Thymus (tissue), 11 donors: Measurements from ENCODE around the gene MAP4K5. TPM values are rescaled to one million over a fixed set of nuclear protein-coding genes. Genes with fewer than 3 reads are reported as not detected.

Source experiments
- DNase-seq, 9 donors: peaks; one replicate each; pipeline ENCODE4 v3.0.0-alpha.2; 2013; ENCODE audit warnings: low spot score in 9 of 9, low read depth in 6 of 9, missing footprints in 1 of 9
- H3K27ac ChIP-seq, 2 donors: one replicate each; pipeline ENCODE4 v1.5.1; 2013; ENCODE audit warnings: control low read depth in 1 of 2, low read depth in 1 of 2, low read length in 1 of 2, mild to moderate bottlenecking in 1 of 2, moderate library complexity in 1 of 2
- H3K27me3 ChIP-seq, 2 donors: one replicate each; pipeline ENCODE4 v1.5.1; 2013; ENCODE audit warnings: low read length in 1 of 2; ENCODE audit not compliant: control insufficient read depth in 2 of 2, insufficient read depth in 1 of 2
- H3K36me3 ChIP-seq, 2 donors: one replicate each; pipeline ENCODE4 v1.5.1; 2013; ENCODE audit warnings: low read length in 1 of 2, mild to moderate bottlenecking in 1 of 2, moderate library complexity in 1 of 2; ENCODE audit not compliant: control insufficient read depth in 2 of 2, insufficient read depth in 2 of 2
- H3K4me1 ChIP-seq, 2 donors: one replicate each; pipeline ENCODE4 v1.5.1; 2013; ENCODE audit warnings: low read length in 2 of 2; ENCODE audit not compliant: control insufficient read depth in 2 of 2, insufficient read depth in 2 of 2
- H3K4me3 ChIP-seq, 2 donors: one replicate each; pipeline ENCODE4 v1.5.1; 2013; ENCODE audit warnings: low read length in 2 of 2, control low read depth in 1 of 2, mild to moderate bottlenecking in 1 of 2
- H3K9me3 ChIP-seq, 2 donors: one replicate each; pipeline ENCODE4 v1.5.1; 2013; ENCODE audit warnings: low read length in 1 of 2, mild to moderate bottlenecking in 1 of 2; ENCODE audit not compliant: control insufficient read depth in 2 of 2, insufficient read depth in 1 of 2
- WGBS: extraction: QIAGEN DNeasy Blood & Tissue Kit; methylation state at CpG from one replicate; pipeline ENCODE4 v1.1.7; 2013; 5-methylcytosine and 5-hydroxymethylcytosine counted together
- polyA plus RNA-seq: library from polyadenylated mRNA; stranded (reverse); fragments of 200-250 nt; gene quantifications from one replicate; pipeline ENCODE4 v1.2.3, GENCODE V29; 2013
- total RNA-seq: library from RNA; stranded (reverse); fragments of 120-200 nt; gene quantifications from one replicate; pipeline ENCODE4 v1.2.4, GENCODE V29; 2013
- donor health status: healthy.

Gene MAP4K5
- total and polyA plus RNA-seq, 2 donors = 20.8 to 22.9 TPM

DNA sequence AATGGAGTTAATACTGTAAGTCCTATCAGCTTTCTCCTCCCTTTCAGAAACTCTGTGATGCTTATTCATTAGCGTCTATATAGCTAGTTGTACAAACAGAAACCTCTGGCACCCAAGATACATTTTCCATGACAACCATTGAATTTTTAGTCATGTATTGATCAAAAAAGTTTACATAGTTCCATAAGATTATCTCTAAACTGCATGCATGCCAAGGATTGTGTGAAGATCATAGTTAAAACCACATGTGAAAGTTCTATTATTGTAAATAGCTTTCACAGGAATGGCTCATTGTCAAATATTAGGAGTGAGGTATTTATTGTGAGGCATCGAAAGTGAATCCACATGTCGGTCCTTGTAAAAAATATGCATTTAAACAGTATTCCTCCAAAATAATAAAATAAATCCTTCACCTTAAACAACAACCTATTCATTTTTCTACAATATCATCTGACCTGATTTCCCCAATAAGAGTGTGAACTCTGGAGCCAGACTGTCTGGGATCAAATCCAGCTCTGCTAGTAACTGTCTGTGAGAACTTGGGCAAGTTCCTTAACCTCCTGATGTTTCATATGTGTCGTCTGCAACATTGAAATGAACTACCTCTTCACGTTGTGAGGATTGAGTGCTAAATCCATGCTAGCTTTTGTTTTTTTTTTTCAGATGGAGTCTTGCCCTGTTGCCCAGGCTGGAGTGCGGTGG lies 125.1 kb downstream of the MAP4K5 start:
- H3K4me1 ChIP-seq = peaks cover 0 to 3% of the 10 kb centered on the region in 2 donors
- no peak overlapping the region for H3K4me3 ChIP-seq
- 97% methylated on average over 6 of the region's 6 CpGs for WGBS
- no peaks in the 10 kb centered on the region for H3K27me3 ChIP-seq
- no peaks in the 10 kb centered on the region for H3K9me3 ChIP-seq
- H3K27ac ChIP-seq = no peak overlapping the region
- no peak for DNase-seq
- no peaks in the 10 kb centered on the region for H3K36me3 ChIP-seq

GRCh38 chr14:50403419-50403818 lies 128.9 kb downstream of the MAP4K5 start:
- no peaks in the 10 kb centered on the region for H3K9me3 ChIP-seq
- peaks cover 0 to 3% of the 10 kb centered on the region in 2 donors for H3K4me1 ChIP-seq
- H3K27ac ChIP-seq = no peak overlapping the region
- no peaks in the 10 kb centered on the region for H3K27me3 ChIP-seq
- no peak for DNase-seq
- no peaks in the 10 kb centered on the region for H3K36me3 ChIP-seq
- H3K4me3 ChIP-seq = no peak overlapping the region

DNA sequence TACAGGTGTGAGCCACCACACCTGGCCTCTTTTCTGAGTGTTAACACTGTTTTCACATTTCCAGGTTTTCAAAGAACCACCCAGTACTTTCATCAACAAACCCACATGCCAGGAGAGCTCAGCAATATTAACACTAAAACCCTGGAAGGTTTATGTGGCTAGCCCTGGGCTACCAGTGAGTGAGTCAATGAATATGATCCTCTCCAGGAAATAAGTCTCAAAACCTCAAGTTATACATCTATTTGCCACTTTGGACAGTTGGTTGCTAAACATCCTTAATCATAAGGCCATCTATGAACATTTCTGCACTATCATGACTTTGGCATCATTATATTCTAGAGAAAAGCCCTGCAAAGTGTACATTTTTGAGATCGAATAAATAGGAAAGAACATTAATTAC lies 129.4 kb downstream of the MAP4K5 start:
- H3K4me3 ChIP-seq = no peak overlapping the region
- peaks cover 0 to 3% of the 10 kb centered on the region in 2 donors for H3K4me1 ChIP-seq
- no peaks in the 10 kb centered on the region for H3K9me3 ChIP-seq
- no peaks in the 10 kb centered on the region for H3K36me3 ChIP-seq
- H3K27ac ChIP-seq = no peak overlapping the region
- no peak for DNase-seq
- H3K27me3 ChIP-seq = no peaks in the 10 kb centered on the region
- 82% methylated on average over 1 of the region's 1 CpG for WGBS

GRCh38 chr14:50400461-50400860 lies 131.9 kb downstream of the MAP4K5 start:
- no peak overlapping the region for H3K27ac ChIP-seq
- H3K27me3 ChIP-seq = peaks cover 0 to 12% of the 10 kb centered on the region in 2 donors
- H3K36me3 ChIP-seq = no peaks in the 10 kb centered on the region
- 100% methylated on average over 2 of the region's 2 CpGs for WGBS
- H3K4me1 ChIP-seq = peaks cover 0 to 7% of the 10 kb centered on the region in 2 donors
- H3K9me3 ChIP-seq = no peaks in the 10 kb centered on the region
- DNase-seq = no peak
- H3K4me3 ChIP-seq = no peak overlapping the region

- H3K9me3 ChIP-seq = no peaks in the 10 kb centered on the region
- no peak overlapping the region for H3K4me3 ChIP-seq
- H3K27ac ChIP-seq = no peak overlapping the region
- peaks cover 0 to 14% of the 10 kb centered on the region in 2 donors for H3K27me3 ChIP-seq
- WGBS = 92% methylated on average over 6 of the region's 6 CpGs
- H3K36me3 ChIP-seq = no peaks in the 10 kb centered on the region
- peaks cover 0 to 7% of the 10 kb centered on the region in 2 donors for H3K4me1 ChIP-seq
- no peak for DNase-seq
Observed at GRCh38 chr14:50399251-50400032, 132.9 kb downstream of the MAP4K5 start.

DNA sequence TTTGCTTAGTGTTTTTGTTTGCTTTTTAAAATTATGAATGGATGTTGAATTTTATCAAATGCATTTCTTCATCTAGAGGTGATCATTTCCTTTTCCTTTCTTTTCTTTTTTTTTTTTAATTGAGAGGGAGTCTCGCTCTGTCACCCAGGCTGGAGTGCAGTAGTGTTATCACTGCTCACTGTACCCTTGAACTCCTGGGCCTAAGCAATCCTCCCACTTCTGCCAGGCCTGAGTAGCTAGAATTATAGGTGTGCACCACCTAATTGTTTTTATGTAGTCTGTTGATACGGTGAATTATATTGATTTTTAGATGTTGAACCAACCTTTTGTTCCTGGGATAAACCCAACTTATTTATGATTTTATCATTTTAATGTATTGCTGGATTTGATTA lies 134.2 kb downstream of the MAP4K5 start:
- H3K9me3 ChIP-seq = no peaks in the 10 kb centered on the region
- peaks cover 0 to 14% of the 10 kb centered on the region in 2 donors for H3K27me3 ChIP-seq
- no peaks in the 10 kb centered on the region for H3K36me3 ChIP-seq
- peaks cover 0 to 3% of the 10 kb centered on the region in 2 donors for H3K4me1 ChIP-seq
- H3K27ac ChIP-seq = no peak overlapping the region
- no peak overlapping the region for H3K4me3 ChIP-seq
- DNase-seq = no peak
- 99% methylated on average over 2 of the region's 2 CpGs for WGBS

- Histone ChIP-seq H3K9me3 (no peaks in the 10 kb centered on the region), H3K36me3 (no peaks in the 10 kb centered on the region), H3K27ac (no peak overlapping the region), H3K4me1 (peaks cover 0 to 3% of the 10 kb centered on the region in 2 donors), H3K27me3 (peaks cover 0 to 14% of the 10 kb centered on the region in 2 donors), H3K4me3 (peak overlapping the region; percentile 47 to 51)
- DNase-seq = no peak
- 78% methylated on average over 9 of the region's 9 CpGs for WGBS
Observed at GRCh38 chr14:50397390-50398188, 134.8 kb downstream of the MAP4K5 start.

- no peaks in the 10 kb centered on the region for H3K9me3 ChIP-seq
- peak in 7 of 9 donors; percentile 10 to 57 (median 22) for DNase-seq
- under 1% methylated on average over 76 of the region's 77 CpGs for WGBS
- H3K27ac ChIP-seq = no peak within 1 kb of the TSS
- H3K36me3 ChIP-seq = no peaks in the 10 kb centered on the region
- peaks cover 0 to 3% of the 10 kb centered on the region in 2 donors for H3K4me1 ChIP-seq
- H3K4me3 ChIP-seq = peak within 1 kb of the TSS; percentile 47 to 51
- H3K27me3 ChIP-seq = peaks cover 0 to 14% of the 10 kb centered on the region in 2 donors
Observed at GRCh38 chr14:50396631-50397389, 135.6 kb downstream of the MAP4K5 start, which contains the start of gene CDKL1. TSS of gene CDKL1 (minus strand) at chr14:50396881. CDS start at chr14:50395868, 1,013 bp downstream.
